CD4-positive, alpha-beta T cell treated with Interleukin-15 for 4 hours (primary cell): ENCODE results near the gene FAM76B.
A peak's percentile ranks its signal among the peaks of the same experiment; 100 is the strongest.

ENCODE experiments used
- DNase-seq: peaks from one replicate; pipeline ENCODE4 v3.0.0-alpha.2; 2020; ENCODE audit warnings: low spot score

Gene FAM76B

GRCh38 chr11:95729462-95729861 is 60.1 kb downstream of the FAM76B start:
- DNase-seq, result no peak

DNA sequence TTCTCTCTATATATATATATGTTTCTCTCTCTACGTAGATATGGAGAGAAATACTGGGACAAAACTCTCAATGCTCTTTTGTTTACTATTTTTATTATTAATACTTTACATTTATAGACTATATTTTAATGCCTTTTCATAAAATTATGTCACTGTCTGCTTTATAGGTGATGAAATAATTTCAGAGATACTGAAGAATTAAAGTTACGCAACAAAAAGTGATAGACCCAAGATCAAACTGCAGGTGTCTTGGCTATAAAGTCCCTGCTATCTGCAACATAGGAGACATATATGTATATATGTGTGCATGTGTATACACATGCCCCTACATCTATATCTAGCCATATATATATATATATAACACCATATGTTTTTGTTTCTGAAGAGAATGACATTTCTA is 60.8 kb downstream of the FAM76B start:
- no peak for DNase-seq

DNA sequence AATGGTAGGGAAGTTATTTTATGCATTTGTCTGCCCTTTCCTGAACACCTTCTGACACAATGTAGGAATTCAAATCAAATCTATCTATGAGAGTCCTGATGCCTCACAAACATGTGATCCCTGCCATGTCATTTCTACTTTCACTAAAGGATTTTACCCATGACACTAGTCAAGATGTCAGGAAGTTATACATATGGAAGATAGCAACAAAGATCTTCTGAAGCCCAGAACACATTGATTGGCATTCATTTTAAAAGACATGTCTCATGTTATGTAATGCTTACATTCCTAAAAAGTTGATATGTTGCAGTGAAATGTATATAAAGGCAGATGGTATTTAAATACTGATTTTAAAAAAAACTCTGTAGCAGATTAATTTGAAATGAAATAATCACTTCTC is 61.5 kb downstream of the FAM76B start:
- no peak for DNase-seq

DNA sequence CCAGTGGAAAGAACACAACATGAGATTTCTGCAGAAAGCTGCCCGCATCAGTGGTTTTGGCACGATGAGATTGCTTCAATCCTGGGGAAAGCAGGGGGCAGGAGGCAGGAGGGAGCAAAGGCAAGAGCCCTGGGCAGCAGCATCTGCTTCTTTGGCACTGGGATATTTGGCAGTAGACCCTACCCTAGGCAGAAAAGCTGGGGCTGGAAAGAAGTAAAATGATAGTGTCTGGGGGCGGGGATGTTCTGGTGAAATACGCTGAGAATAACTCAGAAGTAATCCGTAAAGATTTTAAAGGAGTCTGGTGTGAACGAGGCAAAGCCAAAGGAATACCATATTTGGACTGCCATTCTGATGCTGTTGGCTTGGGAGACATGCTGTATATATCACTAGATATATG is 62.0 kb downstream of the FAM76B start:
- no peak for DNase-seq

GRCh38 chr11:95727111-95727510 is 62.5 kb downstream of the FAM76B start:
- no peak for DNase-seq

DNA sequence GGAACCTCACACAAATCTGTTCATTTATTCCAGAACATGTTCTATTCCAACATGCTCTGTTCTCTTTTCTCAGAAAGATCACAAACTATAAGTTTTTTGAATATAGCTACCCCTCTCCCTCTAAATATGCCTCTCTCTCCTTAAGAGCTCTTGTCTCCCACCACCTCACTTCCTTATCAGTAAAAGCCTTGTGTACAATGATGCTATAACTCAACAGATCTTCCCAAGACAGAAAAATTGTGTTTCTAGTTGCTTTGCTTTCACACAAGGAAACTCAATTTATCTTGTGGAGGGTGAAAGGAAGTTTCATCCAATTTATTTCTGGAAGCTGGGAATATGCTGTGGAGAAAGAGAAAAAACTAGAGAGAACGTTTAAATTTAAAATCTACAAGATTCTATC is 64.4 kb downstream of the FAM76B start:
- DNase-seq, result no peak

- DNase-seq, result no peak
Measured at GRCh38 chr11:95723361-95723942, 66.1 kb downstream of the FAM76B start.

DNA sequence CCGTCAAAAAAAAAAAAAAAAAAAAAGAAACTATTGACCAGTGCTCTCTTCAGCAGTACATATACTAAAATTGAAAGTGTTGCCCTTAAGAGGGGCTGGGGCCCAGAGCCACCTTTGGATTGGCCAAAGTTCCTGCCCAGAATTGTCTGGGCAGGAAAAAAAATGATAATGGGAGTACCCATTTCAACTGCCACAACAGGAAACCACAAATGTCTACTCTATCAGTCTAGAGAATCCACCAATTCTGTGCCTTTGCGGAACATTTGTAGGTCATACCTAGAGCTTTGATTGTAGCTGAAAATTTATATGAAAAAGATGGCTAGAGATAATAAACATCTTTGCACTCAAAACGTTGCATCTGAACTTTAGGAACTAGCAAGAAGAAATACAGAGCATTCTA is 69.4 kb downstream of the FAM76B start:
- DNase-seq, result peak; percentile 11
